Measurements from ENCODE around the gene WDR82.

The WDR82 gene

DNA sequence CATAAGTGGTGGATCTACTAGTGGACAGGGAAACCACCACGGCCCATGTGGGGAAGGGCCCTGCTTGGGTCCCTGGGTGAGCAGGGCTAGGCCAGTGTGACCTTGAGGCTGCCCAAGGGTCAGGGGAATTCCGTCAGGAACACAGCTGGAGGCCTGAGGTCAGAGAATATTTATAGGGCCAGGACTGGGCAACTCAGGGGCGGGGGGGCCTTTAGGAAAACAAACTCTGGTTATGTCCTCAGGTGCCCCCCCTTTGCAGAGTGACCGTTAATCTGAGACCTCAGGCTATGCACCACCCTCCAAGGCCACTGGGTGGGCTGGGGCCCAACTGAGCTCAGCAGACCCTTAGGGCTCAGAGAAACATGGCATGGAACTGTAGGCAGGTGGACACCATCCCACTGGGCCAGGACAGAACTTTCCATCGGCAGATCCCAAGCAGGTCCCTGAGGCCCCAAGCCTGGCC lies 42.0 kb downstream of the WDR82 start:
- DNase-seq = no peak

DNA sequence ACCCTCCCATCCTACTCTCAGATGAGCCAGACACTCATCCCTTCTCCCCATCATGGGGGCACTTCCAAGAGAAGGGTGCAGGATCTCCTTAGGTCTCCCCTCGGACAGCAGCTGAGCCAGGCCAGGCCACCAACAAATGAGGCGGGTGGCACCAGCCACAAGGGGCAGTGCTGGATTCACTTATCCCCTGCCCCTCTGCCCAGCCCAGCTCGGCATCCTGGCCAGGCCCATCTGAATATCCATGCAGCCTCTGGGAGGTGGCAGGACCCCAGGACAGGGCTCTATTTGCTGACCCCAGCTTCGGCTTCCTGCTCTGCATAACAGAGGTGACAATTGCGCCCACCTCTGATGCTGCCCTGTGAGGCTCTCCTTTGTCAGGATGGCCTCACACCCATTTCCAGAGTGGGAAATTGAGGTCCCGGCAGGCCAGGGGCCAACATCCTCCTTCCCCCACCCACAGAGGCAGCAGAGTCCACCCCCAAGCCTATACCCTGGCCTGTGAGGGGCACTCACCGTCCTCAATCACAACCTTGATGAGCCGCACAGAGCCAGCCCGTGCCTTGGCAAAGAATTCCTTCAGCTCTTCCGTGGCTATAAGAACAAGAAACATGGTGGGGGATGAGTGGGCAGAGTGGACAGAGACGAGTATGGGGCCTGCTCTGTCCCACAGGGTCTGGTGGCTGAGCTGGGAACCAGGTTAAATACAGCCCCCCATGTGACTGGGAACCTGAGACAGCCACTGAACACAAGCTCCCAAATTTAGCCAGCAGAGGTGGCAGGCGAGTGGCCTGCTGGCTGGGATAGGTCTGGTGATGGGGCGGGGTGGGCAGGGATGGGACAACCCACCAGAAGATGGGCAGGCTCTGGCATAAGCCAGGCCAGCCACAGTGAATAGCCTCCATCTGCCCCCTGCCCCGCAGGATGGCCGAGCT lies 43.7 kb downstream of the WDR82 start:
- DNase-seq = no peak

DNA sequence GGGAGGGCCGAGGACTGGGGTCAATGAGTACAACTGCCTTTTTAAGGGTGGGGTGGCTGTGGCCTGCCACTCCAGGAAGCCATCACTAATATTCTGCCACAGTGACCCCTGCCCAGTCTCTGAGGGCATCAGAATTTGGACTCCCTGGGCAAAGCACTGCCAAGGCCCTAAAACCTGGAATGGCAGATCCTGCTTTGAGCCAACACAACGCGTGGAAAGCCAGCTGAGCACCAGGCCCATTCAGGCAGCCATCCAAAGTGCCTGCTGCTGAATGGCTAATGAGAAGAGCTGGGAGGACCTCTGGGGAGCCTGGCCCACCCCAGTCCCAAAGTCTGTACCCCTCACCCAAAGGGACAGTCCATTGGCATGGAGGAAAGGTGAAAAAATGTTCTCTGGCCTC lies 44.5 kb downstream of the WDR82 start:
- DNase-seq = no peak

DNA sequence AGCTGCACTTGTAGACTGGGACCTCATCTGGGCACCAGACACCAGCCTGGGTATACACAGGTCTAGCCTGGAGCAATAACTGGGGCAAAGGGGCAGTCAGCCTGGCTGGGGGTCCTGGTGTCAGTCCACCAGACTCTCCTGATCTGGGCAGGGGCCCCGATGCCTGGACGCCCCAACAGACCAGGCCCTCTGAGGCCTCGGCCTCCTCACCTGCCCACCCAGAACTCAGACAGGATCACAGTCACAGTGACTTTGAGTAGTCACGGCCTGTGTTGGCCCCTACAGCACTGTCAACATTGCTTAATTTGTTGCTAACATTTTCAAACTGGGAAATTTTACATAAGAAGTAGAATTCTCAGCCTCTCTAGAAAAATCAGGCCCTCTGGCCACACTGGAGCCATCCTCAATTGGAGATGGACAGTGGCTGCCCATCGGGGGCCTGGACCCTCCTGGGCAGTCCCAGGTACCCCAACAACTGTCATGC lies 45.3 kb downstream of the WDR82 start:
- no peak for DNase-seq

DNA sequence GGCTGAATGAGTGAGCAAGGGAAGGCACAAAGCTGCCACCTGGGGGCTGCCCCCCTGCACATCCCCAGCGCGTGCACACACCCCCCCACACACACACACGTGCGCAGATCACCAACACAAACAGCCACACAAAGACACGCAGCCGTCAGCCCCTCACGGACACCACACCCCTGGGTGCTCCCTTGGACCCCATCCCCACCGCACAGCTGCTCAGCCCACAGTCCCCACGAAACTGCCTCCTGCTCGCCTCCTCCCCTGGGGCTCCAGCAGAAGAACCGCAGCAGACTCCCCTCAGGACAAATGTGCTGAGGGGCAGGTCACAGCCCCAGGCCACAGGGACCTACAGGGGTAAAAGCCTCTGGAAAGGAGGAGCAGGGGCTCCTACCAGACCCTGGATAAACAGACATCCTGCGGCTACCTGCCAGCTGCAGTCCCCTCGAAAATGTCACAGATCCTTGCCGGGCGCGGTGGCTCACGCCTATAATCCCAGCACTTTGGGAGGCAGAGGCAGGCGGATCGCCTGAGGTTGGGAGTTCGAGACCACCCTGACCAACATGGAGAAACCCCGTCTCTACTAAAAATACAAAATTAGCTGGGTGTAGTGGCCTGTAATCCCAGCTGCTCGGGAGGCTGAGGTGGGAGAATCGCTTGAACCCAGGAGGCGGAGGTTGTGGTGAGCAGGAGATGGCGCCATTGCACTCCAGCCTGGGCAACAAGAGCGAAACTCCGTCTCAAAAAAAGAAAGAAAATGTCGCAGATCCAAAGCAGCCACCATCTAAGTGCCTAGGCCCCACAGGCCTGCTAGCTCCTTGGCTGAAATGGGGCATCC lies 46.0 kb downstream of the WDR82 start:
- no peak for DNase-seq

DNA sequence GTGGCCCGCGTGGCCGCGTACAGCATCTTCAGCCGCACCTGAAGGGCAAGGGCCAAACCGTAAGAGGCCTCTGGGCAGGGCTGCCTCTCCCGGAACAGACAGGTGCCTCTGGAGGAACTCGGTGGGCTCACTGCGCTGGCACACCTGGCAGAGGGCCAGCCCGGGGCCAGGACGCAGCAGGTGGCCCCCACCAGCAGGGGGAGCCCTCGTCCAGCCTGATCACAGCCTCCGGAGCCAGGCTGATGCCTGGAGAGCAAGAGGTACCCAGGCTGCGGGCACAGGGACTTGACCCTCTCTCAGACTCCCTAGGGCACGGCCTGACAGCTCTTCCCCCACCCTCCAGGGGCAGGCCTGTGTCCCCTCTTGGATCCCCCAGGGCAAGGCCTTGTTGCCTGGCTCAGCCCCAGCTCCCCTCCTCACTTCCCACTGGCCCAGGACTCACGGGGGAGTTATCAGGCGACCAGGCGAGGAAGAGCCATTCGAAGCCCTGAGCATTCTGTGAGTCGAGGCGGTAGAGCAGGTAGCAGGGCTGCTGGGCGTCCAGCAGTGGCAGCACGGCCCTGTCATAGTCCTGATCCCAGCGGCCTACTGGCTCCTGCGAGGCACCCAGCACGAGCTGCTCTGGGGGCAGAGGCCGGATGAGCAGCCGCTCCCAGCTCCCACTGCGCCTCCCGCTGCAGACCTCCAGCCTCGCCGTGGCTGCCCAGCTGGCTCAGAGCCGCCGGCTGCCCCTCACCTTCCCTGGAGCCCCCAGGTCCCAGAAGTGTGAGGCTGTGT lies 46.8 kb downstream of the WDR82 start:
- DNase-seq = peak; percentile 90

DNA sequence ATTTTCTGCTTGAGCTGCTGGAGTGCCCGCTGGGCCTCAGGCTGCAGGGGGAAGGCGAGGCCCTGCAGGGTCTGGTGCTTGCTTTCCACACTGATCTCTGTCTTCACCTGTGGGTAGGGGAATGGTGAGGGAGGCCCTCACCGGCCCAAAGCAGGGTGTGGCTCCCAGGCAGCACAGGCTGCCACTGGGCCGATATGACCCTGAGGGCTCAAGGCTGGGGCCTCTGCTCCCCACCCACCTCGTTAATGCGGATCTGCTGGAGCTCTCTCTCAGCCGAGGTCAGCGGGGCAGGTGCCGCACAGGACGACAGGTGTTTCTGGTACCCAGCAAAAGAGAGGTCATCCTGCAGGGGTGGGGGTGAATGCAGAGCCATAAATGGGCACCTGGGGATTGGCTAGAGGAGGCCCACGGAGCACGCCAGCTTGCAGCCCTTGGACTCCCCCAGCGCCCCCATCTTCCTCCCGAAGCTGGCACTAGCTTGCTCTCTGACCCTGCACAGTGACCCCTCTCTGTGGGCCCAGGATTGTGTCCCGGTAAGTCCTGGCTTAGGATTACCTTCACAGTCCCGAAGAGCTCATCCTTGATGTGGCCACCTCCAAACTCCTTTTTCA lies 47.5 kb downstream of the WDR82 start:
- DNase-seq = no peak

DNA sequence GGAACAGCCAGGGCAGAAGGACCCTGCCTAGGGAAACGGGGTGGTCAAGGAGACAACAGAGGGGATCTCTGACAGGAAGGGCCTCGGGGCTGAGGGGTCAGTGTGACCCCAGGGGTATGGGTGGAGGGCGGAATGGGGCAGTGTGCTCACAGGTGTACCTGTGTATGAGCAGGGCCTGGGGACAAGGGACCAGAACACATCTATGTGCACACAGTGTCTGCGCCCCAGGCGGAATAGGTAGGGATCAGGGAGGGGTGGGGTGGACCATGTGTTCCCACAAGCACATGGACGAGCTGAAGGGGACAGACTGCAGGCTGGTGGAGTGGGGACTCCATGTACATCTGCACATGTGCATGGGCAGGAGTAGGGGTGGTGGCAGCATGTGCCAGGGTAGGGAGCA lies 48.0 kb downstream of the WDR82 start:
- DNase-seq = no peak

DNA sequence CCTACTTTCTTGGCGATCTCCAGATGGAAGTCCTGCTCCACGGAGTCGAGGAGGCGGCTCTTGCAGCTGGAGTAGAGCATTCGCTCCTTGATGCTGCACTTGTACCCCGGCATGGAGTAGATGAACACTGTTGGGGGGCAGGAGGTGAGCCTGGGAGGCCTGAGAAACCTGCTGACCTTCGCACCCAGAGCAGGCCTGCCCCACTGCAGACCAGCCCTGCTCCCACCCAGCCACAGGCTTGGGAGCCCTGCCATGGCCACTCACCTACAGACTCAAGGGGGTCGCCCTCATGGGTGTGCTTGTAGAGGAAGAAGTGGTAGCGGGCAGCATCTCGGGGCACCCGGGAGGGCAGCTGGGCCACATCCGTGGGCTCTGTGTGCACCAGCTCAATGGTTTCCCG lies 48.8 kb downstream of the WDR82 start:
- no peak for DNase-seq

DNA sequence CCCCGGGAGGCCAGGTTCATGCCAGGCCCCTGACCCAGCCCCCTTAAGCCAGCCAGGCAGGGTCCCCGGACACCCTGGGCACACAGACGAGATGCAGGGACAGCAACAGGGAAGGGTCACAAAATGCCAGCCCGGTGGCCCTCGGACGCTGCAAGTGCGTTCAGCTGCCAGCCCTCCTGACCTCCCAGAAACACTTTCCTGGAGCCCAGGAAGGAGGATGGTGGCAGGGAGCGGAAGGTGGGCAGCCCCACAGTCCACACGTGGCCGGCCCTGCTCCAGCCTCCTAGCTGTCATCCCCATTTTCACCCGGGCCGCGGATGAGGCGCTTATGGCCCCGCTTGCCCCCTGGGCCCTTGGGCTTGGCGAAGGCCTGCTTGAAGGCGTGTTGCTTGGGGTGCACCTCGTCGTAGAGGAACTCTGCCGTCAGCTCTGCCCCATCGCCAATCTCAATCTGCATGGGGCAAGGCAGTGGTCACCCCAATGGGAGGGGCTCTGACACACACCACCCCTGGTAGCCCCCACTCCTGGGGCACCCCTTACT lies 49.6 kb downstream of the WDR82 start:
- no peak for DNase-seq

DNA sequence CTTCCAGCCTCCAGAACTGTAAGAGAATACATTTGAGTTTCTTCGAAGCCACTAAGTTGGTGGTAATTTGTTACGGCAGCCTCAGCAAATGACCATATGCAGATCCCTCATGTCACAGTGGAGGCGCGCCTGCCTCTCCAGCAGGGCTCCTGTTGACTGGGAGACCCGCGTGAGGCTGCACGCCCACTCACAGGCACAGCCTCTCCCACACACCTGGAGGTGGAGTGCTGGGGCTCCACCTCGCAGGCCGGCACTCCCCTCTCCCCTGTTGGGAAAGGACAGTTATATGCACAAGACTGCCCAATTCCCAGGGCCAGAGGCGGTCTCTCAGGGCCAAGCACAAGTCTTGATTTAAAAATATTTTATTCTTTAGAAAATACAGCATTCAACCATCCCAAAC lies 50.2 kb downstream of the WDR82 start:
- DNase-seq = no peak

DNA sequence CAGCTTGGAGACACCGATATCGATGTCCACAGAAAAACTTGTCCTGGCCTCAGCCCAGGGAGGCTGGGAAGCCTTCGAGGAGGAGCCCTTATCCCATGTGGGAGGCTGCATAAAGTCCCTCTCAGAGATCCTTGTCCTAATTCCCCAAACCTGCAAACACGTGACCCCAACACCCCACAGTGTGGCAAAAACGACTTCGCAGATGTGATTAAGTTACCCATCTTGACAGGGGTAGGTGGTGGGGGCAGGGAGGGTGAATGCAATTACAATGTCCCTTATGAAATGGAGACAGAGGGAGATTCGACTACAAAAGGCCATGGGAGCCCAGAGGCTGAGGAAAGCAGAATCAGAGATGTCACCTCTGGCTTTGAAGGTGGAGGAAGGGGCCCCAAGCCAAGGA lies 50.7 kb downstream of the WDR82 start:
- no peak for DNase-seq

DNA sequence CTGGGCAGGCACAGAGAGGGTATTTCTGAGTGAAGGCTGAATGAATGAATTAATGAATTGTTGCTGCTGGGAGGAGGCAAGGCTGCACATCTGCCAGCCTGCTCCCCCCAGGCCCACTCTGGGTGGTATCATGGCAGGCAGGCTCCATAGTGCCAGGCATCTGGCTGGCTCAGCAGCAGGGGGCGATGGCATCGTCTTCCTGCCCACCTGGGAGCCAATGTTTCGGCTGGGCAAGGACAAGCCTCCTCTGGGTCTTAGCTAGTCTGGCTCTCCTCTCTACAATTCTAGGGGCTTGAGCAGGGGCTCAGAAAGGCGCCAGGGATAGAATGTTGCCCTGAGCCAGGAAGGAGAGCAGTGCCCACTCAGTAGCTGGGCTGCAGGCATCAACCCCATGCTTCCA lies 51.3 kb downstream of the WDR82 start:
- DNase-seq = no peak

DNA sequence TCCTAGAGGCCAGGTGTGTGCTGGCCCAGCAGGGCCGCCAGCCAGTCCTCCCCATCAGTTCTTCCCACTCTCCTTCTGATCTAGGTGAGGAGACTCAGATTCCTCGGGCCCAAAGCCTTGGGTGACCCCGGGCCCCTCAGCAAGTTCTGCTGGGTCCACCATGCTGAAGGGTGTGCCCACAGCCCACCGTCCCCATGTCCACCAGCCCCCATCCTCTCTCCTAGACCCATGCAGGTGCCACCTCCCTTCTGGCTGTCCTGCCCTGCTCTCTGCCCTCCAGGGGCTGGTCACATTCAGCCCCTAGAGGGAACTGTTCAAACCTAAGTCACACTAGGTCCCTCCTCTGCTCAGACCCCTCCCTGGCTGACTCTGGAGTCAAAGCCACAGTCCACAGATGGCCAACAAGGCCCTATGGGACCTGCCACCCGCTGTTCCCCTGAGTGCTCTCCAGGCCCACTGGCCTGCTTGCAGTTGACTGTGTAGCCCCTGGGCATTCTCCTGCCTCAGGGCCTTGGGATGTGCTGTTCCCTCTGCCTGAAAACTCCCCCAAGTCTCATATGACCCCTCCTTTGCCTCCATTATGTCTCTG lies 52.1 kb downstream of the WDR82 start:
- no peak for DNase-seq

DNA sequence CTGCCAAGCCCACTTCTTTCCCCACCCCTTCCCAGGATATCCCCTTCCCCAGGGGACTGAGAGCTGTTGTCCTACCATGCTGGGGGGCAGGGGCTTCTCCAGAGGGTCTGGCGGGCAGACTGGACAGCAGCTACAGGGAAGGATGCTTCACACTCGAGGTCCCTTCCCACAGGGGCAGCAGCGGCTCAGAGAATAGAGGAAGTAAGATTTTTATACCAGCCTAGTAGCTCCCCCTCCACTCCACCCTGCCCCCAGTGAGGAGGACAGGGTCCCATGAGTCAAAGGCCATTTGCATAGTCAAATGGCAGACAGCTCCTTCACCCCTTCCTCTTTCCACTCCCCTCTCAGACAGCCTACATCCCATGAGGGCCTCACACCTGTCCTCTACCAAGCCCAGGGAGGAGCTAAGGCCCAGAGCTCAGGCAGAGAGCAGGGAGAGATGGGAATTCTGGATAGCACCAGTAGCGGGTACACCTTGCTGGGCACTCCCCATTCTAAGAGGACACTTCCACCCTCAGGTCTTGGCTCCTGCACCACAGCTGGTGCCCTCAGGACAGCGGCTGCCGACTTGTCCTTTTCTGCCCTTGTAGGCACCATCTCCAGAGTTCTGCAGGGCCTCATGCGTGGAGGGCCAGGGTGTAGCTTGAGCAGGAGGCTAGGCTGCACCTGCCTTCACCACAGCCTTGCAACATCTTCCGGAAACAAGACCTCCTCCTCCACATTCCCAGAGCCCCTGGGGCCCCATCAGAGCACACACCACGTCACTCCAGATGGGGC lies 52.8 kb downstream of the WDR82 start, which contains the start of gene TLR9:
Gene TLR9 (minus strand): TSS at position 194 of the 777 bp plus-strand sequence. CDS start 116 bp downstream, at position 78.
- DNase-seq = peak; percentile 59

DNA sequence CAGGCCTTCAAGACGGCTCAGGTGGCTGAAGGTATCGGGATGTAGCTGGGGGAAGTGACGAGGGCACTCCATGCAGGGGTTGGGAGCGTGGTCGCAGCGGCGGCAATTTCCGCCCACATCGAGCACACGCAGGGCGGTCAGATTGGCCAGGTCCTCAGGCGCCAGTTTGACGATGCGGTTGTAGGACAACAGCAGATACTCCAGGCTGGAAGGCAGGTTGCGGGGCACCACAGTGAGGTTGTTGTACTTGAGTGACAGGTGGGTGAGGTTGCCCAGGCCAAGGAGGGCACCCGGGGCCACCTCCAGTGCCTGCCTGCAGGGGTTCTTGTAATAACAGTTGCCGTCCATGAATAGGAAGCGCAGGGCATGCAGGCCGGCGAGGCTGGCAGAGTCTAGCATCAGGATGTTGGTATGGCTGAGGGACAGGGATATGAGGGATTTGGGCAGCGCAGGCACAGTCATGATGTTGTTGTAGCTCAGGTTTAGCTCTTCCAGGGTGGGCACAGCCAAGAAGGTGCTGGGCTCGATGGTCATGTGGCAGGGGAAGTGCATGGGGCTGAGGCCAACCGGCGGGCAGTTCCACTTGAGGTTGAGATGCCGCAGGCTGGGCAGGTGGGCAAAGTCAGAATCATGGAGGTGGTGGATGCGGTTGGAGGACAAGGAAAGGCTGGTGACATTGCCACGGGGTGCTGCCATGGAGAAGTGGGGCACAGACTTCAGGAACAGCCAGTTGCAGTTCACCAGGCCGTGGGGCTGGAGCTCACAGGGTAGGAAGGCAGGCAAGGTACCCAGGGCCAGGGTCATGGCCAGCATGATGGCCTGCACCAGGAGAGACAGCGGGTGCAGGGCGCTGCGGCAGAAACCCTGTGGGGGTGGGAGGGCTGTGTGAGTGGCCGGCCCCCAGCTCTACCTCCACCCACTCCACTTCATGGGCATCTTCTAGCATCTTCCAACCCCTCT lies 54.7 kb downstream of the WDR82 start:
- DNase-seq = no peak

DNA sequence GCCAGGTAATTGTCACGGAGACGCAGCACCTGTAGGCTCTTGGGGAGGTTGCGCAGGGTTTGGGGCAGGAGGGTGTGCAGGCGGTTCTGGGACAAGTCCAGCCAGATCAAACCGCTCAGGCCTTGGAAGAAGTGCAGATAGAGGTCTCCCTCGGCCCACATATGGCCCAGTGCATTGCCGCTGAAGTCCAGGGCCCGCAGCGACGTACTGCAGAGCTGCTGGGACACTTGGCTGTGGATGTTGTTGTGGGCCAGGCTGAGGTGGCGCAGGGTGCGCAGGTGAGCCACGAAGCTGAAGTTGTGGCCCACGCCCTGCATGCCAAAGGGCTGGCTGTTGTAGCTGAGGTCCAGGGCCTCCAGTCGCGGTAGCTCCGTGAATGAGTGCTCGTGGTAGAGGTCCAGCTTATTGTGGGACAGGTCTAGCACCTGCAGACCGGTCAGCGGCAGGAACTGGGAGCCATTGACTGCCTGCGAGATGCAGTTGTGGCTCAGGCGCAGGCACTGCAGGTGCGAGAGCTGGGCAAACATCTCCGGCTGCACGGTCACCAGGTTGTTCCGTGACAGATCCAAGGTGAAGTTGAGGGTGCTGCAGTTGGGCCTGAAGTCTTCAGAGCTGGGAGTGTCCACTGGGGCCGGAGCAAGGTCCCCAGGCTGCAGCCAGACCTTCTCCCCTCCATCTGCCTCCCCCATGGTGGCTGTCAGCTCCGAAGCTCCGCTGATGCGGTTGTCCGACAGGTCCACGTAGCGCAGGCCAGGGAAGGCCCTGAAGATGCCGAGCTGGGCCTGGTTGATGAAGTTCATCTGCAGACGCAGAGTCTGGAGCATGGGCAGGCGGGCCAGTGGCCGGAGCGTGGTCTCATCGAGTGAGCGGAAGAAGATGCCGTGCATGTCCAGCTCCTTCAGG lies 55.9 kb downstream of the WDR82 start:
- no peak for DNase-seq

DNA sequence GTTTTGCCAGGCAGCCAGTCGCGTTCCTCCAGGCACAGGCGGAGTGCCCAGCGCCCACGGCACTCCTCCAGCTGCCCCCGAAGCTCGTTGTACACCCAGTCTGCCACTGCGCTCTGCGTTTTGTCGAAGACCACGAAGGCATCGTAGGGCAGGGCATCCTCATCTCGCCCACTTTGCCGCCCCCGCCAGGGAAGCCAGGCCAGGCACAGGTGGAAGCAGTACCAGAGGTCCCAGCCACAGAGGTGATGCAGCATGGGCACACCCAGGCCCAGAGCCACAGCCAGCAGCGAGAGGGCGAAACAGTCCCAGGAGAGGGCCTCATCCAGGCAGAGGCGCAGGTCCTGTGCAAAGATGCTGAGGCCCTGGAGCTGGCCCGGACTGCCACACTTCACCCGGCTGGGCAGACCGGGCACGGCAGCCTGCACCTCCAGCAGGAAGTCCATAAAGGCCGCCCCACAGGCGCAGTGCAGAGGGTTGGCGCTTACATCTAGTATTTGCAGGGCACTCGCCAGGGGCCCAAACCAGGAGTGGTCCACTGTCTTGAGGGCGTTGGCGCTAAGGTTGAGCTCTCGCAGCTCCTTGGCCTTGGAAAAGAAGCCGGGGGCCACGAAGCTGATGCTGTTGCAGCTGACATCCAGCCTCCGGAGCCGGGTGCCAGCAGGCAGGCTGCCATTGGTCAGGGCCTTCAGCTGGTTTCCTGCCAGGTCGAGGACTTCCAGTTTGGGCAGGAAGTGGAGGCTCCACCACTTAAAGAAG lies 56.7 kb downstream of the WDR82 start:
- DNase-seq = no peak
